MM.1S (cell line): Measurements from ENCODE around the gene SPRED3.

ENCODE experiments used
- EZH2 ChIP-seq: fragments of 300-600 bp; sonication (generic); optimal IDR thresholded peaks from 2 replicates; pipeline ENCODE3; 2017; ENCODE audit warnings: low read depth, mild to moderate bottlenecking, antibody characterized with exemption, low read length, mixed read lengths
- EZH2phosphoT487 ChIP-seq: fragments of 300-600 bp; sonication (generic); IDR thresholded peaks from 2 replicates; pipeline ENCODE4 v1.6.1; 2018; ENCODE audit warnings: antibody characterized with exemption, low read length
- TF ChIP-seq, protein P1 (sequence below): fragments of 300-600 bp; sonication (generic); IDR thresholded peaks from 2 replicates; pipeline ENCODE4 v1.5.1; 2016; ENCODE audit warnings: antibody characterized with exemption, low read length, mixed read lengths

DNA sequence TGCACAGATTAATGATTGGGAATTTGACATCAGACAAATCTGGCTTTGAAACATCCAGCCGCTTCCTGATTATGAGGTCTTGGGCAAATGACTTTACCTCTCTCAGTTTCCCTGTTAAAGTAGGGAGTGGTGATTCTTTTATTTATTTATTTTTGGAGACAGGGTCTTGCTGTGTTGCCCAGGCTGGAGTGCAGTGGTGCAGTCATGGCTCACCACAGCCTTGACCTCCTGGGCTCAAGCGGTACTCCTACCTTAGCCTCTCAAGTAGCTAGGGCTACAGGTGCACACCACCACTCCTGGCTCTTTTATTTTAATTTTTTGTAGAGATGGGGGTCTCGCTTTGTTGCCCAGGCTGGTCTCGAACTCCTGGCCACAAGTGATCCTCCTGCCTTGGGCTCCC, 11.4 kb upstream of the SPRED3 start:
- TF ChIP-seq, protein P1, sequence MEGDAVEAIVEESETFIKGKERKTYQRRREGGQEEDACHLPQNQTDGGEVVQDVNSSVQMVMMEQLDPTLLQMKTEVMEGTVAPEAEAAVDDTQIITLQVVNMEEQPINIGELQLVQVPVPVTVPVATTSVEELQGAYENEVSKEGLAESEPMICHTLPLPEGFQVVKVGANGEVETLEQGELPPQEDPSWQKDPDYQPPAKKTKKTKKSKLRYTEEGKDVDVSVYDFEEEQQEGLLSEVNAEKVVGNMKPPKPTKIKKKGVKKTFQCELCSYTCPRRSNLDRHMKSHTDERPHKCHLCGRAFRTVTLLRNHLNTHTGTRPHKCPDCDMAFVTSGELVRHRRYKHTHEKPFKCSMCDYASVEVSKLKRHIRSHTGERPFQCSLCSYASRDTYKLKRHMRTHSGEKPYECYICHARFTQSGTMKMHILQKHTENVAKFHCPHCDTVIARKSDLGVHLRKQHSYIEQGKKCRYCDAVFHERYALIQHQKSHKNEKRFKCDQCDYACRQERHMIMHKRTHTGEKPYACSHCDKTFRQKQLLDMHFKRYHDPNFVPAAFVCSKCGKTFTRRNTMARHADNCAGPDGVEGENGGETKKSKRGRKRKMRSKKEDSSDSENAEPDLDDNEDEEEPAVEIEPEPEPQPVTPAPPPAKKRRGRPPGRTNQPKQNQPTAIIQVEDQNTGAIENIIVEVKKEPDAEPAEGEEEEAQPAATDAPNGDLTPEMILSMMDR: no peak
- TF ChIP-seq EZH2 (no peak), EZH2phosphoT487 (no peak)
